ENCODE results near the gene BTRC.
"Not testable (repeated sequence)": the region's sequence is repeated elsewhere in the genome, so short reads cannot be mapped to it uniquely, and the experiment has no call there.

The BTRC gene

GRCh38 chr10:101575580-101576210 lies 221.7 kb downstream of the BTRC start:
- Mint-ChIP-seq H3K9me3 (no peaks in the 10 kb centered on the region), H3K4me3 (no peak overlapping the region), H3K27ac (no peak overlapping the region), H3K36me3 (no peaks in the 10 kb centered on the region), H3K4me1 (peaks cover 5% of the 10 kb centered on the region), H3K27me3 (peaks cover 17% of the 10 kb centered on the region)
- no peak for DNase-seq
- CTCF ChIA-PET, result interaction anchor here (0.5 to 0.9 kb wide), 2 partner anchors 15 to 221 kb away, joined by 3 read pairs; no protein-coding TSS in a partner anchor

DNA sequence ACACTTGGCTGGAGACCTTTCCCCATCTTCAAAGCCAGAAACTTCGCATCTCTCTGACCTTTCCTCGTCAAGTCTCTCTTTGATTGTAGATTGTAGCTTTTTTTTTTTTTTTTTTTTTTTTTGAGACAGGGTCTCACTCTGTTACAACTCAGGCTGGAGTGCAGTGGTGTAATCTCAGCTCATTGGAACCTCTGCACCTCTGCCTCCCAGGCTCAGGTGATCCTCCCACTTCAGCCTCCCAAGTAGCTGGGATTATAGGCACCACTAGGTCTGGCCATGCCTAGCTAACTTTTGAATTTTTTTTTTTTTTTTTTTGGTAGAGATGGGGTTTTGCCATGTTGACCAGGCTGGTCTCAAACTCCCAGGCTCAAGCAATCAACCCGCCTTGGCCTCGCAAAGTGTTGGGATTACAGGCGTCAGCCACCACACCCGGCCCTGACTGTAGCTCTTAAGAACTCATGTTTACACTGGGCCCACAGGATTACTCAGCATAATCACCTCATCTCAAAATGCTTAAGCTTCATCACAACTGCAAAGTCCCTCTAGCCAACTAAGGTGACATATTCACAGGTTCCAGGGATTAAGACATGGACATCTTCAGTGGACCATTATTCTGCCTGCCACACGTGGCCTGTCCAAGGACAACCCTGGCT lies 222.4 kb downstream of the BTRC start:
- H3K9me3 Mint-ChIP-seq, result no peaks in the 10 kb centered on the region
- DNase-seq, result no peak

GRCh38 chr10:101577121-101577871 lies 223.3 kb downstream of the BTRC start:
- no peak for DNase-seq
- H3K36me3 Mint-ChIP-seq, result no peaks in the 10 kb centered on the region
- H3K4me1 Mint-ChIP-seq, result no peaks in the 10 kb centered on the region
- CTCF ChIA-PET, result no interaction called here
- no peaks in the 10 kb centered on the region for H3K9me3 Mint-ChIP-seq
- H3K4me3 Mint-ChIP-seq, result no peak overlapping the region
- no peak overlapping the region for H3K27ac Mint-ChIP-seq
- peaks cover 7% of the 10 kb centered on the region for H3K27me3 Mint-ChIP-seq

More for the DNA sequence above, 222.4 kb downstream of the BTRC start:
- no peak overlapping the region for H3K27ac Mint-ChIP-seq
- no peaks in the 10 kb centered on the region for H3K36me3 Mint-ChIP-seq
- no peak overlapping the region for H3K4me3 Mint-ChIP-seq
- H3K27me3 Mint-ChIP-seq, result peaks cover 11% of the 10 kb centered on the region
- H3K4me1 Mint-ChIP-seq, result no peaks in the 10 kb centered on the region
- CTCF ChIA-PET, result interaction anchor here (0.9 kb wide), 1 partner anchor 15 kb away, joined by 3 read pairs; no protein-coding TSS in a partner anchor

DNA sequence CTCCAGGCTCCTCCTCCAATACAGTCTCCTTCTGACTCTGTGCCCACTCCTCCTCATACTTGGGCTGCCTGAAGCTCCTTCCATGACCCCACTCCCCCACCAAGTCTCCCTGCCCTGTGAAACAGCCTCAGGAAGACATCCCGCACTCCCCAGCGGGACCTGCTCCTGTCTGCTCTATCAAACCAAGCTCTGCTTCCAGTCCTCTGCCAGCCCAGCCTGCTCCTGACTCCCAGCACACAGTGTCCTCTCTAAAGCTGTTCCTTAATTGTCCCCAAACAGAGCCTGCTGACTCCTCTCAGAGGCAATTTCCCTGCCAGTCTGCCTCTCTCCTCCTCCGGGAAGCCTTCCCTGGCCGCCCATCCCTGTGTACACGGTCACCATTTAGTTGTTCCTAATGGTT lies 224.2 kb downstream of the BTRC start:
- H3K4me1 Mint-ChIP-seq, result no peaks in the 10 kb centered on the region
- H3K4me3 Mint-ChIP-seq, result no peak overlapping the region
- CTCF ChIA-PET, result interaction anchor here (1.0 kb wide), 2 partner anchors 7 to 25 kb away, joined by 3 to 5 read pairs; no protein-coding TSS in a partner anchor
- no peaks in the 10 kb centered on the region for H3K9me3 Mint-ChIP-seq
- no peaks in the 10 kb centered on the region for H3K36me3 Mint-ChIP-seq
- no peak overlapping the region for H3K27ac Mint-ChIP-seq
- peaks cover 5% of the 10 kb centered on the region for H3K27me3 Mint-ChIP-seq
- DNase-seq, result no peak

DNA sequence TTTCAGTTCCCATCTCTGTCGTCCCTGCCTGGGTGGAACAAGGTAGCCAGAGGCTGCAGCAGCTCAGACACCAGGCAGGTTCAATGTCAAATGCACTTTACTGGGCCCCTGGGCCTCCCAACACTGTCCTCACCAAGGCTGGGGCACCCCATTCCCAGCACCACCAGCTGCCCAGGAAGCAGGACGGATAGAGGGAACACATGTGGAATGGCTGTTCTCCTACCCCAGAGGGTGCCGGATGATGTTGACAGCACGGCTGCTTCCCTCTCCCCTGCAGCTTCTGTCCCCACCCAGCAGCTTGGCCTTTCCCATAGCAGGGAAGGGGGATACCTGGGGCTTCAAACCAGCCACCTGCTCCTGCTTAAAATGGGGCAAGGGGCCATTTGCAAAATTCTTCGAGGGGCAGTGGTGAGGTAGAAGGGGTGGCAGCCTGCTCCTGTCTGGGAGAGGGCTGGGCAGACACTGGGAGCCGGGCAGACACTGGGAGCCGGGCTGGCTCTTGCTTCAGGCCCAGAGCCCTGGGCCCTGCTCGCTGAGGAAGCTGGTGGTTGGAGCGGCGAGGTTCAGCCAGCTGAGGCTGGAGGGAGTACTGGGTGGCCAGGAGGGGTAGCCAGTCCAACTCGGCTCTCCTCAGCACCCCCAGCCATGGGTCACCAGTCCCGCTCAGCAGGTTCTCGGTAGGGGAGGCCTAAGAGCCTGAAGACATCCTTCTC lies 225.0 kb downstream of the BTRC start:
- no peak overlapping the region for H3K27ac Mint-ChIP-seq

GRCh38 chr10:101579516-101579870 lies 225.5 kb downstream of the BTRC start:
- Mint-ChIP-seq H3K4me3 (no peak overlapping the region), H3K27me3 (no peaks in the 10 kb centered on the region), H3K27ac (no peak overlapping the region), H3K36me3 (peaks cover 3% of the 10 kb centered on the region), H3K4me1 (no peaks in the 10 kb centered on the region), H3K9me3 (no peaks in the 10 kb centered on the region)
- no peak for DNase-seq
- CTCF ChIA-PET, result no interaction called here

More for the DNA sequence above, 225.0 kb downstream of the BTRC start:
- H3K9me3 Mint-ChIP-seq, result no peaks in the 10 kb centered on the region
- CTCF ChIA-PET, result interaction anchor here (1.0 kb wide), 2 partner anchors 8 to 24 kb away, joined by 3 to 5 read pairs; no protein-coding TSS in a partner anchor
- no peaks in the 10 kb centered on the region for H3K27me3 Mint-ChIP-seq
- peaks cover 3% of the 10 kb centered on the region for H3K36me3 Mint-ChIP-seq
- DNase-seq, result no peak
- H3K4me1 Mint-ChIP-seq, result no peaks in the 10 kb centered on the region
- no peak overlapping the region for H3K4me3 Mint-ChIP-seq

DNA sequence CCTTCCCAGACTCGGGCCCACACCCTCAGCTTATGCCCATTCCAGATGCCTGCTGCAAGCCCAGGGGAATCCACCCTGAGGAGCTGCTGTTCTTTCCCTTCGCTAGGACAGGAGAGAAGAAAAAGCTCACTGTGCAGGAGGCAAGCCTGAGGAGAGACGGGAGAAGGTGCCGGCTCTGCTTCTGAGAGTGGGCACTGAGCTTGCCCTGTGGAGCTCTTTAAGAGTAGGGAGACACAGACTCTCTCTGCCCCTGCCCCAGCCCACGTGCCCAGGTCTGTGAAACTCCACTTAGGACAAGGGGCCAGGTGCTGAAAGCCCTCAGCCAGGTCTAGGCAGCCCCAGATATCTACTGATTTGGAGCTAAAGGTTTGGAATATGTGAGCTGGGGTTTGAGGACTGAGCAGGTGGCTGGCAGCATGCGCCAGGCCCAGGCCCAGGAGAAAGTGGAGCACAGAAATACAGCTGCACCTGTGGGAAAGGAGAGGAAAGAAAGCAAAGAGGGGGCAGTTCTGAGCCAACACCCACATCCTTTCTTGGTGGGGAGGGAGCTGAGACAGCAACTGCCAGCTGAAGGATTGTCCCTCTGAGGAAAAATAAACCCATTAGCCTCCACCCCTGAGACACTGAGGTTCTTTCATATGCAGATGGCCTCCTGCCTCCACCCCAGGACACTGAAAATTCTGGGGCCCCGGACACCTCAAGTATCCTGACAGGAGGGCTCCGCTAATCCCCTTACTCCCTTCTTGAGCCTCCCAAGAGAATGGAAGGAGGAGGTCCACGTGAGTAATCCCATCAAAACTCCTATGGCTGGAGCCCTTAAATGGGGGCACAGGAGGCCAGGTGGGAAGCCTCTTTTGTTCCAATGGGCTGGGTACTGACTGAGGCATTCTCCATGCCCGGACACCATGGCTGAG lies 226.8 kb downstream of the BTRC start:
- Mint-ChIP-seq H3K4me1 (no peaks in the 10 kb centered on the region), H3K27me3 (no peaks in the 10 kb centered on the region), H3K4me3 (no peak overlapping the region), H3K27ac (no peak overlapping the region), H3K36me3 (peaks cover 6% of the 10 kb centered on the region), H3K9me3 (no peaks in the 10 kb centered on the region)
- no peak for DNase-seq
- CTCF ChIA-PET, result interaction anchor here (0.7 to 2.1 kb wide), 4 partner anchors 10 to 201 kb away, joined by 3 to 10 read pairs (median 4); no protein-coding TSS in a partner anchor

- CTCF ChIA-PET, result interaction anchor here (2.1 kb wide), 1 partner anchor 15 kb away, joined by 7 read pairs; no protein-coding TSS in a partner anchor
- peaks cover 28% of the 10 kb centered on the region for H3K4me1 Mint-ChIP-seq
Observed at GRCh38 chr10:101585841-101586240, 231.9 kb downstream of the BTRC start.

GRCh38 chr10:101587725-101588653 lies 234.0 kb downstream of the BTRC start, which contains the start of the genes DPCD and POLL:
DPCD (plus strand) TSS chr10:101588321; CDS start chr10:101588337, 16 bp downstream.
POLL (minus strand) TSS chr10:101588257; CDS start chr10:101587360, 897 bp downstream.
- CTCF ChIA-PET, result interaction anchor here (0.8 to 1.8 kb wide), 2 partner anchors 121 to 193 kb away, joined by 3 to 5 read pairs; no protein-coding TSS in a partner anchor
- peaks cover 8% of the 10 kb centered on the region for H3K36me3 Mint-ChIP-seq

More at GRCh38 chr10:101585841-101586240, 231.9 kb downstream of the BTRC start:
- H3K27me3 Mint-ChIP-seq, result no peaks in the 10 kb centered on the region
- H3K4me3 Mint-ChIP-seq, result no peak overlapping the region
- DNase-seq, result no peak
- peaks cover 8% of the 10 kb centered on the region for H3K36me3 Mint-ChIP-seq
- H3K9me3 Mint-ChIP-seq, result no peaks in the 10 kb centered on the region
- no peak overlapping the region for H3K27ac Mint-ChIP-seq

DNA sequence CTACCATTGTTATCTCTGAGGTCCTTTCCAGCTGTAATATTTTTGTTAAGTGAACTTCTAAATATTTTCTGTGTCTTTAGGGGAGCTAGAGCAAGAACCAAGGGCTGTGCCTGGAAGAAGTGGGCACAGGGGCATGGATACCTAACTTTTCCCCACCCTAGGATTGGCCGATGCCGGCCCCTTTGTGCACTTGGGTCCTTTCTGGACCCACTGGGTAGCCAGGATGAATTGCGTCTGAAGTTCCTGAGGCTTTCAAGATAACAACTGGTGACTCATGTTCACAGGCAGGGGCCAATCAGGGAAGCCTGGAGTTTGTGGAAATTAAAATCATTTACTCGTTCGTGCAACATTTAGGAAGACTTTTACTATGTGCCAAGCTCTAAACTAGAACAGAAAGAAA lies 234.9 kb downstream of the BTRC start:
- peaks cover 5% of the 10 kb centered on the region for H3K36me3 Mint-ChIP-seq
- no peak overlapping the region for H3K27ac Mint-ChIP-seq
- no peaks in the 10 kb centered on the region for H3K27me3 Mint-ChIP-seq
- H3K4me3 Mint-ChIP-seq, result peak overlapping the region; percentile 92
- CTCF ChIA-PET, result interaction anchor here (1.8 kb wide), 1 partner anchor 192 kb away, joined by 5 read pairs; no protein-coding TSS in a partner anchor
- peaks cover 28% of the 10 kb centered on the region for H3K4me1 Mint-ChIP-seq
- no peaks in the 10 kb centered on the region for H3K9me3 Mint-ChIP-seq
- no peak for DNase-seq

More at GRCh38 chr10:101587725-101588653, 234.0 kb downstream of the BTRC start, which contains the start of the genes DPCD and POLL:
- peaks cover 28% of the 10 kb centered on the region for H3K4me1 Mint-ChIP-seq
- H3K4me3 Mint-ChIP-seq, result peak within 1 kb of the TSS; percentile 92
- H3K27me3 Mint-ChIP-seq, result no peaks in the 10 kb centered on the region
- H3K27ac Mint-ChIP-seq, result peak within 1 kb of the TSS; percentile 86
- no peaks in the 10 kb centered on the region for H3K9me3 Mint-ChIP-seq
- peak; percentile 96 for DNase-seq

DNA sequence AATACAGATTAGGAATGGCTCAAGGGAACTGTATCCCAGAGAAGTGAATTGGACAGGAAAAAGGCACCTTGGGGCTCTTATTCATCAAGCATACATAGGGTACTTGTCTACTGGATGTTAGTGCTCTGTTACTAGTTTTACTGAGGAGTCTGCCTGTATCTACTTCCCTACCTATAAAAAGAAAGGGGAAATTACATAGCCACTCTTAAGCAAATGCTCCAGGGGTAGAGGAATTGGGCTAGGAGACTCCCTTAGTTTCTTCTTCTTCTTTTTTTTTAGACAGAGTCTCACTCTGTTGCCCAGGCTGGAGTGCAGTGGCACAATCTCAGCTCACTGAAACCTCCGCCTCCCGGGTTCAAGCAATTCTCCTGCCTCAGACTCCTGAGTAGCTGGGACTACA lies 239.4 kb downstream of the BTRC start:
- DNase-seq, H3K9me3 Mint-ChIP-seq, H3K27me3 Mint-ChIP-seq, H3K4me1 Mint-ChIP-seq, H3K27ac Mint-ChIP-seq, H3K4me3 Mint-ChIP-seq, H3K36me3 Mint-ChIP-seq: not testable (repeated sequence)
- CTCF ChIA-PET, result interaction anchor here (2.4 kb wide), 1 partner anchor 188 kb away, joined by 8 read pairs; no protein-coding TSS in a partner anchor

Data from activated naive CD4-positive, alpha-beta T cell treated with anti-CD3 and anti-CD28 coated beads, Interleukin-2, amount 10 ng/mL, durations not matched to agents 7 days and 5 days (primary cell).